Neural cell (in vitro differentiated cells): ENCODE data around the gene MRTFB. TPM values are rescaled to one million over a fixed set of nuclear protein-coding genes. Genes with fewer than 3 reads are reported as not detected.

Experiments
- H2AFZ ChIP-seq: fragments of 200-600, 300-800 bp; sonication (generic), shearing (Covaris generic); 2 replicates; pipeline ENCODE4 v1.6.0; 2014; ENCODE audit warnings: low read depth, mild to moderate bottlenecking, antibody characterized with exemption, low read length, moderate library complexity
- H3F3A ChIP-seq: fragments of 200-600 bp; shearing (Covaris generic); 2 replicates; pipeline ENCODE4 v1.6.1; 2016; ENCODE audit warnings: mild to moderate bottlenecking, moderate library complexity, mixed read lengths, antibody characterized with exemption, low read length; ENCODE audit not compliant: insufficient read depth, poor library complexity, severe bottlenecking
- H3K27ac ChIP-seq: fragments of 200-600, 300-800 bp; sonication (generic), shearing (Covaris generic); 2 replicates; pipeline ENCODE4 v1.5.1; 2014; ENCODE audit warnings: mild to moderate bottlenecking, low read length, moderate library complexity
- H3K27me3 ChIP-seq: fragments of 300-800, 200-600 bp; sonication (generic), shearing (Covaris generic); 2 replicates; pipeline ENCODE4 v1.6.0; 2014; ENCODE audit warnings: mild to moderate bottlenecking, low read depth, low read length, moderate library complexity; ENCODE audit not compliant: insufficient read depth
- H3K36me3 ChIP-seq: fragments of 300-800, 200-600 bp; sonication (generic), shearing (Covaris generic); 2 replicates; pipeline ENCODE4 v1.5.1; 2014; ENCODE audit warnings: mild to moderate bottlenecking, antibody characterized with exemption, low read length, moderate library complexity; ENCODE audit not compliant: insufficient read depth
- H3K4me2 ChIP-seq: fragments of 300-800, 200-600 bp; sonication (generic), shearing (Covaris generic); 2 replicates; pipeline ENCODE4 v1.6.0; 2014; ENCODE audit warnings: mild to moderate bottlenecking, low read length
- H3K4me3 ChIP-seq: fragments of 300-800, 200-600 bp; sonication (generic), shearing (Covaris generic); 2 replicates; pipeline ENCODE4 v1.5.1; 2014; ENCODE audit warnings: mild to moderate bottlenecking, low read length, moderate library complexity
- H3K79me2 ChIP-seq: fragments of 200-600 bp; shearing (Covaris generic); replicated peaks from 2 replicates; pipeline ENCODE4 v1.6.0; 2014; ENCODE audit warnings: mild to moderate bottlenecking, low read length, moderate library complexity; ENCODE audit not compliant: insufficient read depth
- H3K9ac ChIP-seq: fragments of 300-800, 200-600 bp; sonication (generic), shearing (Covaris generic); 2 replicates; pipeline ENCODE4 v1.6.1; 2016; ENCODE audit warnings: mild to moderate bottlenecking, low read length, mixed read lengths
- H3K9me2 ChIP-seq: fragments of 200-600 bp; shearing (Covaris generic); 2 replicates; pipeline ENCODE4 v1.6.1; 2016; ENCODE audit warnings: mild to moderate bottlenecking, low read length, mixed read lengths; ENCODE audit not compliant: insufficient read depth
- H3K9me3 ChIP-seq: fragments of 200-600, 300-800 bp; sonication (generic), shearing (Covaris generic); 2 replicates; pipeline ENCODE4 v1.6.1; 2016; ENCODE audit warnings: mild to moderate bottlenecking, mixed run types, low read length, moderate library complexity, mixed read lengths
- H4K20me1 ChIP-seq: fragments of 200-600 bp; shearing (Covaris generic); 2 replicates; pipeline ENCODE4 v1.6.1; 2016; ENCODE audit warnings: mild to moderate bottlenecking, mixed run types; ENCODE audit not compliant: insufficient read depth
- CTCF ChIP-seq: fragments of 450-650 bp; IDR thresholded peaks from 2 replicates; pipeline ENCODE4 v1.5.1; 2014; ENCODE audit warnings: antibody characterized with exemption, mild to moderate bottlenecking, moderate library complexity; ENCODE audit not compliant: poor library complexity, severe bottlenecking
- EP300 ChIP-seq: fragments of 450-650 bp; conservative IDR thresholded peaks from 2 replicates; pipeline ENCODE4 v1.6.1; 2014; ENCODE audit warnings: antibody characterized with exemption, mild to moderate bottlenecking, moderate library complexity; ENCODE audit not compliant: poor library complexity, severe bottlenecking
- EZH2 ChIP-seq: fragments of 200-600, 300-800 bp; shearing (Covaris generic), sonication (generic); IDR thresholded peaks from 2 replicates; pipeline ENCODE4 v1.6.1; 2014; ENCODE audit warnings: antibody characterized with exemption, low read length, borderline replicate concordance, mild to moderate bottlenecking; ENCODE audit not compliant: insufficient read depth, poor library complexity, severe bottlenecking
- MXI1 ChIP-seq: fragments of 450-650 bp; conservative IDR thresholded peaks from 2 replicates; pipeline ENCODE4 v1.6.1; 2014; ENCODE audit warnings: antibody characterized with exemption, mild to moderate bottlenecking; ENCODE audit not compliant: poor library complexity, severe bottlenecking
- POLR2AphosphoS5 ChIP-seq: IDR thresholded peaks from 2 replicates; pipeline ENCODE4 v1.6.1; 2012
- RAD21 ChIP-seq: fragments of 450-650 bp; conservative IDR thresholded peaks from 2 replicates; pipeline ENCODE4 v1.6.1; 2014; ENCODE audit warnings: antibody characterized with exemption, mild to moderate bottlenecking, moderate library complexity
- REST ChIP-seq: IDR thresholded peaks from 2 replicates; pipeline ENCODE4 v1.6.1; 2012; ENCODE audit warnings: borderline replicate concordance
- SMC3 ChIP-seq: fragments of 450-650 bp; conservative IDR thresholded peaks from 2 replicates; pipeline ENCODE4 v1.6.1; 2014; ENCODE audit warnings: antibody characterized with exemption, mild to moderate bottlenecking, moderate library complexity; ENCODE audit not compliant: poor library complexity
- TAF1 ChIP-seq: IDR thresholded peaks from 2 replicates; pipeline ENCODE4 v1.6.1; 2012; ENCODE audit warnings: low read depth
- polyA plus RNA-seq: library from polyadenylated mRNA; depleted of rRNA; stranded (reverse); fragments of >200 nt; gene quantifications from 2 replicates; pipeline ENCODE4 v1.2.3, GENCODE V29; 2014

The MRTFB gene
- polyA plus RNA-seq, 1 donor from 2014 or later = 18.6 TPM

GRCh38 chr16:14286368-14287230 lies 215.5 kb downstream of the MRTFB start:
- H3K9ac ChIP-seq = no peak overlapping the region
- H4K20me1 ChIP-seq = no peaks in the 10 kb centered on the region
- no peak overlapping the region for H3K27ac ChIP-seq
- H3K79me2 ChIP-seq = no peaks in the 10 kb centered on the region
- H3K4me2 ChIP-seq = peak overlapping the region; percentile 48
- no peaks in the 10 kb centered on the region for H3K27me3 ChIP-seq
- H3K4me3 ChIP-seq = peak overlapping the region; percentile 71
- peaks cover 7% of the 10 kb centered on the region for H3F3A ChIP-seq
- peaks cover 3% of the 10 kb centered on the region for H3K9me3 ChIP-seq
- H2AFZ ChIP-seq = no peak overlapping the region
- no peaks in the 10 kb centered on the region for H3K36me3 ChIP-seq
- TF ChIP-seq POLR2AphosphoS5 (no peak), EP300 (no peak), EZH2 (no peak), MXI1 (no peak), TAF1 (no peak), CTCF (no peak), RAD21 (no peak)
- no peaks in the 10 kb centered on the region for H3K9me2 ChIP-seq

GRCh38 chr16:14289692-14290340 lies 218.7 kb downstream of the MRTFB start:
- no peak overlapping the region for H2AFZ ChIP-seq
- no peaks in the 10 kb centered on the region for H3K79me2 ChIP-seq
- H3K9ac ChIP-seq = no peak overlapping the region
- no peak for TF ChIP-seq EP300
- peak; percentile 27 for TF ChIP-seq RAD21
- no peak for TF ChIP-seq REST
- peak; percentile 23 for TF ChIP-seq SMC3
- TF ChIP-seq EZH2 = no peak
- peak; percentile 51 for TF ChIP-seq CTCF
- H3F3A ChIP-seq = peaks cover 3% of the 10 kb centered on the region
- no peaks in the 10 kb centered on the region for H3K27me3 ChIP-seq
- no peak overlapping the region for H3K4me3 ChIP-seq
- no peaks in the 10 kb centered on the region for H3K9me2 ChIP-seq
- no peak overlapping the region for H3K4me2 ChIP-seq
- no peak overlapping the region for H3K27ac ChIP-seq
- H4K20me1 ChIP-seq = no peaks in the 10 kb centered on the region
- H3K9me3 ChIP-seq = peaks cover 3% of the 10 kb centered on the region
- H3K36me3 ChIP-seq = no peaks in the 10 kb centered on the region
